H9 (cell line): ENCODE results near the gene FAM227A. TPM values are rescaled to one million over a fixed set of nuclear protein-coding genes. Genes with fewer than 3 reads are reported as not detected.
A peak's percentile ranks its signal among the peaks of the same experiment; 100 is the strongest.

ENCODE experiments used
- DNase-seq: peaks from one replicate; pipeline ENCODE4 v3.0.0-alpha.2; 2017
- H2AFZ ChIP-seq: one replicate; pipeline ENCODE4 v1.6.1; 2013; ENCODE audit warnings: mild to moderate bottlenecking, low read length, control low read depth, moderate library complexity
- H2AK5ac ChIP-seq: 2 replicates; pipeline ENCODE4 v1.6.1; 2013; ENCODE audit warnings: low read length, control low read depth, mixed read lengths; ENCODE audit not compliant: insufficient read length
- H2BK120ac ChIP-seq: one replicate; pipeline ENCODE4 v1.6.1; 2013; ENCODE audit warnings: low read depth, mild to moderate bottlenecking, low read length, control low read depth, inconsistent platforms; ENCODE audit not compliant: poor library complexity, severe bottlenecking
- H2BK12ac ChIP-seq: 2 replicates; pipeline ENCODE4 v1.6.1; 2013; ENCODE audit warnings: low read length, control low read depth, mixed read lengths, low read depth; ENCODE audit not compliant: insufficient read length
- H2BK15ac ChIP-seq: 2 replicates; pipeline ENCODE4 v1.6.1; 2013; ENCODE audit warnings: low read depth, low read length, control low read depth
- H2BK20ac ChIP-seq: one replicate; pipeline ENCODE4 v1.6.1; 2013; ENCODE audit warnings: low read depth, mild to moderate bottlenecking, low read length, control low read depth, inconsistent platforms; ENCODE audit not compliant: poor library complexity, severe bottlenecking
- H2BK5ac ChIP-seq: 2 replicates; pipeline ENCODE4 v1.6.1; 2013; ENCODE audit warnings: low read length, control low read depth, mixed read lengths; ENCODE audit not compliant: insufficient read length
- H3K14ac ChIP-seq: 2 replicates; pipeline ENCODE4 v1.6.1; 2013; ENCODE audit warnings: low read length, control low read depth; ENCODE audit not compliant: insufficient read depth
- H3K18ac ChIP-seq: 2 replicates; pipeline ENCODE4 v1.6.1; 2013; ENCODE audit warnings: low read depth, mild to moderate bottlenecking, mixed read lengths, low read length, control low read depth; ENCODE audit not compliant: insufficient read length
- H3K23ac ChIP-seq: 2 replicates; pipeline ENCODE4 v1.6.1; 2013; ENCODE audit warnings: low read length, control low read depth, mixed read lengths, low read depth; ENCODE audit not compliant: insufficient read length
- H3K23me2 ChIP-seq: 2 replicates; pipeline ENCODE4 v1.6.1; 2013; ENCODE audit warnings: low read depth, mild to moderate bottlenecking, mixed read lengths, low read length, control low read depth; ENCODE audit not compliant: insufficient read length, poor library complexity, severe bottlenecking
- H3K27ac ChIP-seq: 2 replicates; pipeline ENCODE4 v1.5.1; 2013; ENCODE audit warnings: low read length, control low read depth, mixed read lengths, low read depth; ENCODE audit not compliant: insufficient read length
- H3K27me3 ChIP-seq: 2 replicates; pipeline ENCODE4 v1.6.1; 2013; ENCODE audit warnings: low read length, control low read depth, inconsistent platforms; ENCODE audit not compliant: insufficient read depth
- H3K4ac ChIP-seq: 2 replicates; pipeline ENCODE4 v1.6.1; 2013; ENCODE audit warnings: low read depth, mild to moderate bottlenecking, control low read depth, inconsistent platforms, low read length, moderate library complexity
- H3K4me1 ChIP-seq: 2 replicates; pipeline ENCODE4 v1.6.1; 2013; ENCODE audit warnings: low read length, control low read depth, inconsistent platforms; ENCODE audit not compliant: insufficient read depth
- H3K4me2 ChIP-seq: 2 replicates; pipeline ENCODE4 v1.6.1; 2013; ENCODE audit warnings: low read length, control low read depth, mixed read lengths; ENCODE audit not compliant: insufficient read length, insufficient read depth
- H3K56ac ChIP-seq: 2 replicates; pipeline ENCODE4 v1.6.1; 2013; ENCODE audit warnings: low read depth, mild to moderate bottlenecking, mixed read lengths, low read length, control low read depth; ENCODE audit not compliant: insufficient read length
- H3K79me1 ChIP-seq: 2 replicates; pipeline ENCODE4 v1.6.1; 2013; ENCODE audit warnings: low read depth, mild to moderate bottlenecking, moderate library complexity, low read length, control low read depth, inconsistent platforms; ENCODE audit not compliant: insufficient read depth, poor library complexity, severe bottlenecking
- H3K79me2 ChIP-seq: 2 replicates; pipeline ENCODE4 v1.6.1; 2013; ENCODE audit warnings: low read length, control low read depth, inconsistent platforms; ENCODE audit not compliant: insufficient read depth
- H3K9ac ChIP-seq: 2 replicates; pipeline ENCODE4 v1.6.1; 2013; ENCODE audit warnings: low read length, control low read depth, mixed read lengths; ENCODE audit not compliant: insufficient read length; ENCODE audit errors: extremely low read depth
- H3K9me3 ChIP-seq: one replicate; pipeline ENCODE4 v1.6.1; 2013; ENCODE audit warnings: low read depth, low read length, inconsistent platforms; ENCODE audit not compliant: control insufficient read depth
- H3T11ph ChIP-seq: one replicate; pipeline ENCODE4 v1.6.1; 2013; ENCODE audit warnings: mild to moderate bottlenecking, low read length, control low read depth, inconsistent platforms
- H4K20me1 ChIP-seq: one replicate; pipeline ENCODE4 v1.6.1; 2013; ENCODE audit not compliant: control insufficient read depth, insufficient read length, insufficient read depth
- H4K5ac ChIP-seq: 2 replicates; pipeline ENCODE4 v1.6.1; 2013; ENCODE audit warnings: low read depth, mild to moderate bottlenecking, mixed read lengths, low read length, control low read depth; ENCODE audit not compliant: insufficient read length
- H4K8ac ChIP-seq: replicated peaks from 2 replicates; pipeline ENCODE4 v1.6.1; 2013; ENCODE audit warnings: low read length, control low read depth, mixed read lengths, low read depth; ENCODE audit not compliant: insufficient read length
- H4K91ac ChIP-seq: 2 replicates; pipeline ENCODE4 v1.6.1; 2013; ENCODE audit warnings: low read depth, mild to moderate bottlenecking, moderate library complexity, mixed read lengths, low read length, control low read depth; ENCODE audit not compliant: insufficient read length
- H3K27ac Mint-ChIP-seq, 3 experiments: 2 replicates in 2 of 3; 3 replicates in 1 of 3; pipeline ENCODE4 v1.8.0; 2020 to 2021; ENCODE audit warnings: mixed read lengths in 3 of 3, mild to moderate bottlenecking in 1 of 3, moderate library complexity in 1 of 3
- H3K27me3 Mint-ChIP-seq: 2 replicates; pipeline ENCODE4 v1.8.0; 2021; ENCODE audit warnings: low read depth, mild to moderate bottlenecking, moderate library complexity, mixed read lengths
- H3K36me3 Mint-ChIP-seq, 3 experiments: 2 replicates in 2 of 3; 3 replicates in 1 of 3; pipeline ENCODE4 v1.8.0; 2020 to 2021; ENCODE audit warnings: low read depth in 3 of 3, mixed read lengths in 3 of 3; ENCODE audit not compliant: insufficient read depth in 1 of 3
- H3K4me1 Mint-ChIP-seq, 2 experiments: 2 replicates each; pipeline ENCODE4 v1.8.0; 2020; ENCODE audit warnings: mixed read lengths in 2 of 2
- H3K4me3 Mint-ChIP-seq, 2 experiments: 2 replicates in 1 of 2; 3 replicates in 1 of 2; pipeline ENCODE4 v1.8.0; 2020 to 2021; ENCODE audit warnings: mild to moderate bottlenecking in 2 of 2, mixed read lengths in 2 of 2, moderate library complexity in 1 of 2
- H3K9me3 Mint-ChIP-seq, 2 experiments: 2 replicates in 1 of 2; 3 replicates in 1 of 2; pipeline ENCODE4 v1.8.0; 2020; ENCODE audit warnings: mild to moderate bottlenecking in 2 of 2, mixed read lengths in 2 of 2, moderate library complexity in 1 of 2
- WGBS: extraction: QIAGEN DNeasy Blood & Tissue Kit; methylation state at CpG from one replicate; pipeline ENCODE4 v1.1.7; 2013; ENCODE audit warnings: missing lambda C conversion rate, low lambda C conversion rate, mixed read lengths; ENCODE audit not compliant: insufficient read length; ENCODE audit errors: extremely low coverage; 5-methylcytosine and 5-hydroxymethylcytosine counted together
- total RNA-seq: library from RNA; stranded (reverse); gene quantifications from 2 replicates; pipeline ENCODE4 v1.2.1, GENCODE V29; 2021
- TF ChIP-seq, protein P1 (sequence below): fragments of 200-600 bp; sonication (generic); conservative IDR thresholded peaks from 3 replicates; pipeline ENCODE4 v1.8.0; 2021; ENCODE audit warnings: antibody characterized with exemption, mild to moderate bottlenecking

The FAM227A gene
- total RNA-seq, 1 experiment from 2014 or later: 3.6 TPM

DNA sequence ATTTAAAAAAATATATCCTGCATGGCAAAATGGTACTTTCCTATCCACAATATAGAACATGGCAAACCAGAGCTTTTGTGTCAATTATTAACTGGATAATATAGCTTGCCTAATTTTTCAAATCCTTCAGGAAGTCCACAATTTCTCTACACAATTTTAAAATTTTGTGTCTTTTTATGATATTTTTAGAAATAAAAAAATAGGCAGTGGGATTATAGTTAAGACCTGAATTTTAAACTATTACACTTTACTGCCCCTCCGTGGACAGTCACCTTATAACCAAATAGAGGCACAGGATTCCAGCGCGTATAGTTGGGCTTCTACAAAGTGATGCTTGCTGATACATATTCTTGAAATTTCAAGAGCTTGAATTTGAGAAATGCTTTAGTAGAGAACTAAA is 84.1 kb downstream of the FAM227A start:
- Histone ChIP-seq H4K5ac (no peak overlapping the region), H3K27ac (no peak overlapping the region), H2AK5ac (no peak overlapping the region), H3K27me3 (no peaks in the 10 kb centered on the region), H3K9me3 (no peaks in the 10 kb centered on the region), H2BK12ac (no peak overlapping the region), H3K9ac (no peak overlapping the region), H3K14ac (no peak overlapping the region), H3K4me1 (peaks cover 2% of the 10 kb centered on the region; the same call in 1 of the 2 replicates), H2AFZ (no peak overlapping the region), H3K18ac (no peak overlapping the region), H3K79me1 (no peaks in the 10 kb centered on the region), H2BK20ac (no peak overlapping the region), H4K20me1 (no peaks in the 10 kb centered on the region), H3K4ac (no peak overlapping the region), H3K4me2 (no peak overlapping the region), H2BK5ac (no peak overlapping the region), H3K56ac (no peak overlapping the region), H3K23ac (no peak overlapping the region), H3K23me2 (peaks cover 18% of the 10 kb centered on the region), H3T11ph (no peak overlapping the region), H4K8ac (no peak overlapping the region), H4K91ac (no peak overlapping the region), H2BK120ac (no peak overlapping the region), H3K79me2 (no peaks in the 10 kb centered on the region), H2BK15ac (no peak overlapping the region)
- DNase-seq: no peak
- Mint-ChIP-seq H3K4me3 (no peak overlapping the region), H3K9me3 (no peaks in the 10 kb centered on the region; a peak in 1 of 5 replicates), H3K27me3 (peaks cover 8% of the 10 kb centered on the region), H3K4me1 (peaks cover 22 to 23% of the 10 kb centered on the region in 2 experiments), H3K36me3 (no peaks in the 10 kb centered on the region), H3K27ac (no peak overlapping the region)
- TF ChIP-seq, protein P1, sequence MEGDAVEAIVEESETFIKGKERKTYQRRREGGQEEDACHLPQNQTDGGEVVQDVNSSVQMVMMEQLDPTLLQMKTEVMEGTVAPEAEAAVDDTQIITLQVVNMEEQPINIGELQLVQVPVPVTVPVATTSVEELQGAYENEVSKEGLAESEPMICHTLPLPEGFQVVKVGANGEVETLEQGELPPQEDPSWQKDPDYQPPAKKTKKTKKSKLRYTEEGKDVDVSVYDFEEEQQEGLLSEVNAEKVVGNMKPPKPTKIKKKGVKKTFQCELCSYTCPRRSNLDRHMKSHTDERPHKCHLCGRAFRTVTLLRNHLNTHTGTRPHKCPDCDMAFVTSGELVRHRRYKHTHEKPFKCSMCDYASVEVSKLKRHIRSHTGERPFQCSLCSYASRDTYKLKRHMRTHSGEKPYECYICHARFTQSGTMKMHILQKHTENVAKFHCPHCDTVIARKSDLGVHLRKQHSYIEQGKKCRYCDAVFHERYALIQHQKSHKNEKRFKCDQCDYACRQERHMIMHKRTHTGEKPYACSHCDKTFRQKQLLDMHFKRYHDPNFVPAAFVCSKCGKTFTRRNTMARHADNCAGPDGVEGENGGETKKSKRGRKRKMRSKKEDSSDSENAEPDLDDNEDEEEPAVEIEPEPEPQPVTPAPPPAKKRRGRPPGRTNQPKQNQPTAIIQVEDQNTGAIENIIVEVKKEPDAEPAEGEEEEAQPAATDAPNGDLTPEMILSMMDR: peak; percentile 76
- no CpG with 5 or more reads among the region's 3 CpGs for WGBS
